GM21528 (cell line): ENCODE data around the gene LINGO3.
"Not testable (repeated sequence)": the region's sequence is repeated elsewhere in the genome, so short reads cannot be mapped to it uniquely, and the experiment has no call there.

Experiments
- ATAC-seq: cut with Tn5 transposase; IDR thresholded peaks from one replicate; pipeline ENCODE4 v1.9.1; 2021; ENCODE audit warnings: mild to moderate bottlenecking, moderate library complexity; ENCODE audit not compliant: unreplicated experiment, low FRiP score

The LINGO3 gene

GRCh38 chr19:2283835-2284507 is 24.0 kb downstream of the LINGO3 start:
- ATAC-seq: no peak

GRCh38 chr19:2282862-2283237 is 25.1 kb downstream of the LINGO3 start:
- no peak for ATAC-seq

GRCh38 chr19:2282062-2282861 is 25.7 kb downstream of the LINGO3 start, which contains the start of gene PEAK3:
PEAK3 (minus strand) TSS chr19:2282175; CDS start chr19:2280931, 1,244 bp downstream.
- no peak for ATAC-seq

- not testable (repeated sequence) for ATAC-seq
Measured at GRCh38 chr19:2281265-2282061, 26.5 kb downstream of the LINGO3 start.

- no peak for ATAC-seq
Measured at GRCh38 chr19:2280633-2281264, 27.2 kb downstream of the LINGO3 start.

- no peak for ATAC-seq
Measured at GRCh38 chr19:2278459-2279158, 29.3 kb downstream of the LINGO3 start.

- ATAC-seq: no peak
Measured at GRCh38 chr19:2277138-2277537, 30.8 kb downstream of the LINGO3 start.

GRCh38 chr19:2276429-2276986 is 31.4 kb downstream of the LINGO3 start:
- ATAC-seq: no peak

GRCh38 chr19:2275588-2276428 is 32.1 kb downstream of the LINGO3 start:
- no peak for ATAC-seq

GRCh38 chr19:2274931-2275535 is 32.9 kb downstream of the LINGO3 start:
- ATAC-seq: no peak

GRCh38 chr19:2274185-2274711 is 33.7 kb downstream of the LINGO3 start:
- ATAC-seq: no peak

GRCh38 chr19:2273356-2274184 is 34.4 kb downstream of the LINGO3 start:
- ATAC-seq: no peak

- ATAC-seq: no peak
Measured at GRCh38 chr19:2271234-2272103, 36.5 kb downstream of the LINGO3 start.

- no peak for ATAC-seq
Measured at GRCh38 chr19:2270423-2271233, 37.3 kb downstream of the LINGO3 start.

GRCh38 chr19:2270157-2270422 is 37.9 kb downstream of the LINGO3 start:
- ATAC-seq: no peak
